ACC112 (cell line): ENCODE data around the gene NKX6-2.

ENCODE experiments used
- H2AFZ ChIP-seq: fragments of 200-600 bp; sonication (generic); one replicate; pipeline ENCODE4 v1.6.0; 2017; ENCODE audit warnings: antibody characterized with exemption, low read length; ENCODE audit not compliant: unreplicated experiment
- H3K27ac ChIP-seq: fragments of 200-600 bp; sonication (generic); 2 replicates; pipeline ENCODE4 v1.5.1; 2014; ENCODE audit warnings: low read depth, mild to moderate bottlenecking, antibody characterized with exemption, low read length, moderate library complexity
- H3K27me3 ChIP-seq: fragments of 200-600 bp; sonication (generic); 2 replicates; pipeline ENCODE4 v1.6.1; 2014; ENCODE audit warnings: mild to moderate bottlenecking, antibody characterized with exemption, low read length, moderate library complexity, mixed read lengths; ENCODE audit not compliant: insufficient read depth
- H3K36me3 ChIP-seq: fragments of 200-600 bp; sonication (generic); 2 replicates; pipeline ENCODE4 v1.6.1; 2016; ENCODE audit warnings: mild to moderate bottlenecking, antibody characterized with exemption, low read length, moderate library complexity, mixed read lengths; ENCODE audit not compliant: insufficient read depth
- H3K4me1 ChIP-seq: fragments of 200-600 bp; sonication (generic); one replicate; pipeline ENCODE4 v1.6.1; 2016; ENCODE audit warnings: low read length, mixed read lengths; ENCODE audit not compliant: insufficient read depth, unreplicated experiment, control insufficient read depth
- H3K4me3 ChIP-seq: fragments of 200-600 bp; sonication (generic); 2 replicates; pipeline ENCODE4 v1.5.1; 2014; ENCODE audit warnings: mild to moderate bottlenecking, low read depth, low read length
- H3K79me2 ChIP-seq: fragments of 200-600 bp; sonication (generic); one replicate; pipeline ENCODE4 v1.6.0; 2016; ENCODE audit warnings: low read length; ENCODE audit not compliant: control insufficient read depth, unreplicated experiment, insufficient read depth

NKX6-2 gene

GRCh38 chr10:132811891-132812481 is 26.0 kb upstream of the NKX6-2 start:
- no peaks in the 10 kb centered on the region for H3K36me3 ChIP-seq
- H3K4me1 ChIP-seq, result no peaks in the 10 kb centered on the region
- no peaks in the 10 kb centered on the region for H3K79me2 ChIP-seq
- H3K4me3 ChIP-seq, result no peak overlapping the region
- H2AFZ ChIP-seq, result no peak overlapping the region
- H3K27me3 ChIP-seq, result peaks cover 21% of the 10 kb centered on the region
- H3K27ac ChIP-seq, result no peak overlapping the region

GRCh38 chr10:132810807-132811700 is 25.1 kb upstream of the NKX6-2 start:
- Histone ChIP-seq H2AFZ (no peak overlapping the region), H3K27ac (no peak overlapping the region), H3K79me2 (no peaks in the 10 kb centered on the region), H3K27me3 (peaks cover 14% of the 10 kb centered on the region), H3K4me3 (no peak overlapping the region), H3K36me3 (no peaks in the 10 kb centered on the region), H3K4me1 (no peaks in the 10 kb centered on the region)

- H2AFZ ChIP-seq, result no peak overlapping the region
- no peaks in the 10 kb centered on the region for H3K36me3 ChIP-seq
These were observed 24.3 kb upstream of the NKX6-2 start for GRCh38 chr10:132810141-132810806.

GRCh38 chr10:132809232-132810140 is 23.5 kb upstream of the NKX6-2 start:
- H3K4me3 ChIP-seq, result no peak overlapping the region
- H3K27me3 ChIP-seq, result no peaks in the 10 kb centered on the region
- H3K4me1 ChIP-seq, result no peaks in the 10 kb centered on the region
- H3K79me2 ChIP-seq, result no peaks in the 10 kb centered on the region
- H3K36me3 ChIP-seq, result no peaks in the 10 kb centered on the region
- H3K27ac ChIP-seq, result no peak overlapping the region
- no peak overlapping the region for H2AFZ ChIP-seq

More at GRCh38 chr10:132810141-132810806, 24.3 kb upstream of the NKX6-2 start:
- Histone ChIP-seq H3K79me2 (no peaks in the 10 kb centered on the region), H3K27me3 (peaks cover 7% of the 10 kb centered on the region; the same call in 1 of the 2 replicates), H3K27ac (no peak overlapping the region), H3K4me1 (no peaks in the 10 kb centered on the region), H3K4me3 (no peak overlapping the region)

- no peak overlapping the region for H3K27ac ChIP-seq
- H3K79me2 ChIP-seq, result no peaks in the 10 kb centered on the region
- no peak overlapping the region for H2AFZ ChIP-seq
- H3K36me3 ChIP-seq, result no peaks in the 10 kb centered on the region
- H3K27me3 ChIP-seq, result no peaks in the 10 kb centered on the region
- H3K4me3 ChIP-seq, result no peak overlapping the region
- H3K4me1 ChIP-seq, result no peaks in the 10 kb centered on the region
These were observed 22.7 kb upstream of the NKX6-2 start for GRCh38 chr10:132808383-132809231.

GRCh38 chr10:132807621-132808049 is 21.7 kb upstream of the NKX6-2 start:
- H3K27ac ChIP-seq, result no peak overlapping the region

GRCh38 chr10:132806561-132807003 is 20.6 kb upstream of the NKX6-2 start:
- H3K79me2 ChIP-seq, result no peaks in the 10 kb centered on the region
- H3K36me3 ChIP-seq, result no peaks in the 10 kb centered on the region
- no peak overlapping the region for H3K27ac ChIP-seq
- H2AFZ ChIP-seq, result no peak overlapping the region
- no peaks in the 10 kb centered on the region for H3K27me3 ChIP-seq
- no peaks in the 10 kb centered on the region for H3K4me1 ChIP-seq
- H3K4me3 ChIP-seq, result no peak overlapping the region

More at GRCh38 chr10:132807621-132808049, 21.7 kb upstream of the NKX6-2 start:
- Histone ChIP-seq H3K4me1 (no peaks in the 10 kb centered on the region), H3K36me3 (no peaks in the 10 kb centered on the region), H2AFZ (no peak overlapping the region), H3K79me2 (no peaks in the 10 kb centered on the region), H3K4me3 (no peak overlapping the region), H3K27me3 (no peaks in the 10 kb centered on the region)

GRCh38 chr10:132806110-132806509 is 20.2 kb upstream of the NKX6-2 start:
- H3K27ac ChIP-seq, result no peak overlapping the region
- H3K36me3 ChIP-seq, result no peaks in the 10 kb centered on the region
- no peak overlapping the region for H3K4me3 ChIP-seq
- H3K27me3 ChIP-seq, result no peaks in the 10 kb centered on the region
- no peak overlapping the region for H2AFZ ChIP-seq
- no peaks in the 10 kb centered on the region for H3K4me1 ChIP-seq
- H3K79me2 ChIP-seq, result no peaks in the 10 kb centered on the region

GRCh38 chr10:132805599-132805998 is 19.7 kb upstream of the NKX6-2 start:
- H3K27me3 ChIP-seq, result no peaks in the 10 kb centered on the region

More at GRCh38 chr10:132805599-132805998, 19.7 kb upstream of the NKX6-2 start:
- Histone ChIP-seq H2AFZ (no peak overlapping the region), H3K27ac (no peak overlapping the region), H3K4me1 (no peaks in the 10 kb centered on the region), H3K79me2 (no peaks in the 10 kb centered on the region), H3K4me3 (no peak overlapping the region), H3K36me3 (no peaks in the 10 kb centered on the region)
